Mesenchymal stem cell (in vitro differentiated cells and primary cell): ENCODE measurements around the gene COX4I1.
"Not testable (repeated sequence)": the region's sequence is repeated elsewhere in the genome, so short reads cannot be mapped to it uniquely, and the experiment has no call there.

Source experiments
- DNase-seq: peaks from one replicate; pipeline ENCODE4 v3.0.0-alpha.2; 2013
- H2AFZ ChIP-seq: one replicate; pipeline ENCODE4 v1.6.1; 2013; ENCODE audit warnings: low read depth, mild to moderate bottlenecking, control low read depth, inconsistent platforms, low read length, moderate library complexity
- H2AK5ac ChIP-seq: 2 replicates; pipeline ENCODE4 v1.6.1; 2013; ENCODE audit warnings: low read length, moderate library complexity, mild to moderate bottlenecking, inconsistent platforms; ENCODE audit not compliant: severe bottlenecking
- H2BK120ac ChIP-seq: one replicate; pipeline ENCODE4 v1.6.1; 2013; ENCODE audit warnings: low read depth, mild to moderate bottlenecking, inconsistent platforms, low read length, moderate library complexity
- H2BK12ac ChIP-seq, 2 experiments: one replicate each; pipeline ENCODE4 v1.6.1; 2013; ENCODE audit warnings: inconsistent platforms in 2 of 2, low read length in 2 of 2, mild to moderate bottlenecking in 2 of 2, moderate library complexity in 2 of 2, control low read depth in 1 of 2
- H2BK15ac ChIP-seq: one replicate; pipeline ENCODE4 v1.6.1; 2013; ENCODE audit warnings: mild to moderate bottlenecking, low read depth, inconsistent platforms; ENCODE audit not compliant: poor library complexity, severe bottlenecking
- H2BK5ac ChIP-seq: 2 replicates; pipeline ENCODE4 v1.6.1; 2013; ENCODE audit warnings: low read depth, mild to moderate bottlenecking, low read length, control low read depth, inconsistent platforms; ENCODE audit not compliant: poor library complexity, severe bottlenecking
- H3K14ac ChIP-seq, 2 experiments: one replicate each; pipeline ENCODE4 v1.6.1; 2013; ENCODE audit warnings: inconsistent platforms in 2 of 2, low read length in 2 of 2, control low read depth in 1 of 2, mild to moderate bottlenecking in 1 of 2, moderate library complexity in 1 of 2
- H3K18ac ChIP-seq, 2 experiments: one replicate each; pipeline ENCODE4 v1.6.1; 2013; ENCODE audit warnings: inconsistent platforms in 2 of 2, low read length in 2 of 2, control low read depth in 1 of 2, low read depth in 1 of 2, mild to moderate bottlenecking in 1 of 2
- H3K23ac ChIP-seq, 2 experiments: one replicate each; pipeline ENCODE4 v1.6.1; 2013; ENCODE audit warnings: inconsistent platforms in 2 of 2, low read length in 2 of 2, mild to moderate bottlenecking in 2 of 2, moderate library complexity in 2 of 2, control low read depth in 1 of 2
- H3K27ac ChIP-seq: 2 replicates; pipeline ENCODE4 v1.5.1; 2013; ENCODE audit warnings: mild to moderate bottlenecking, moderate library complexity, low read length, control low read depth, inconsistent platforms; ENCODE audit not compliant: poor library complexity, severe bottlenecking
- H3K27me3 ChIP-seq, 2 experiments: 2 replicates each; pipeline versions ENCODE4 v1.6.1 to v1.7.0; 2013; ENCODE audit warnings: low read length in 2 of 2, mild to moderate bottlenecking in 2 of 2, moderate library complexity in 2 of 2, control low read depth in 1 of 2, inconsistent platforms in 1 of 2; ENCODE audit not compliant: control insufficient read depth in 1 of 2, insufficient read depth in 1 of 2
- H3K36me3 ChIP-seq, 2 experiments: 2 replicates each; pipeline versions ENCODE4 v1.6.1 to v1.7.0; 2013; ENCODE audit warnings: low read length in 2 of 2, control low read depth in 1 of 2, inconsistent platforms in 1 of 2, low read depth in 1 of 2, mild to moderate bottlenecking in 1 of 2; ENCODE audit not compliant: insufficient read depth in 2 of 2, control insufficient read depth in 1 of 2
- H3K4ac ChIP-seq, 2 experiments: one replicate each; pipeline ENCODE4 v1.6.1; 2013; ENCODE audit warnings: inconsistent platforms in 2 of 2, low read length in 2 of 2, mild to moderate bottlenecking in 2 of 2, moderate library complexity in 2 of 2, control low read depth in 1 of 2, low read depth in 1 of 2
- H3K4me1 ChIP-seq: 2 replicates; pipeline ENCODE4 v1.6.1; 2013; ENCODE audit warnings: low read depth, low read length, control low read depth; ENCODE audit not compliant: control insufficient read depth, insufficient read depth
- H3K4me2 ChIP-seq: 2 replicates; pipeline ENCODE4 v1.6.1; 2013; ENCODE audit warnings: low read length, mild to moderate bottlenecking, inconsistent platforms; ENCODE audit not compliant: poor library complexity, severe bottlenecking
- H3K4me3 ChIP-seq, 2 experiments: 2 replicates each; pipeline versions ENCODE4 v1.5.1 to v1.7.0; 2013; ENCODE audit warnings: low read length in 2 of 2, mild to moderate bottlenecking in 2 of 2, control low read depth in 1 of 2, low read depth in 1 of 2; ENCODE audit not compliant: insufficient read depth in 1 of 2
- H3K79me1 ChIP-seq: replicated peaks from 2 replicates; pipeline ENCODE4 v1.6.1; 2013; ENCODE audit warnings: mild to moderate bottlenecking, control low read depth, low read length, inconsistent platforms; ENCODE audit not compliant: poor library complexity, severe bottlenecking
- H3K9ac ChIP-seq: 2 replicates; pipeline ENCODE4 v1.7.0; 2013; ENCODE audit warnings: mild to moderate bottlenecking, low read length, moderate library complexity
- H3K9me3 ChIP-seq: 2 replicates; pipeline ENCODE4 v1.7.0; 2013; ENCODE audit warnings: mild to moderate bottlenecking, low read length; ENCODE audit not compliant: control insufficient read depth
- H4K8ac ChIP-seq: one replicate; pipeline ENCODE4 v1.6.1; 2013; ENCODE audit warnings: inconsistent platforms, mild to moderate bottlenecking, low read length, moderate library complexity
- H4K91ac ChIP-seq: one replicate; pipeline ENCODE4 v1.6.1; 2013; ENCODE audit warnings: mild to moderate bottlenecking, low read length, inconsistent platforms
- WGBS: methylation state at CpG from one replicate; pipeline ENCODE4 v1.1.7; 2013; ENCODE audit warnings: mixed read lengths; 5-methylcytosine and 5-hydroxymethylcytosine counted together

Gene COX4I1

DNA sequence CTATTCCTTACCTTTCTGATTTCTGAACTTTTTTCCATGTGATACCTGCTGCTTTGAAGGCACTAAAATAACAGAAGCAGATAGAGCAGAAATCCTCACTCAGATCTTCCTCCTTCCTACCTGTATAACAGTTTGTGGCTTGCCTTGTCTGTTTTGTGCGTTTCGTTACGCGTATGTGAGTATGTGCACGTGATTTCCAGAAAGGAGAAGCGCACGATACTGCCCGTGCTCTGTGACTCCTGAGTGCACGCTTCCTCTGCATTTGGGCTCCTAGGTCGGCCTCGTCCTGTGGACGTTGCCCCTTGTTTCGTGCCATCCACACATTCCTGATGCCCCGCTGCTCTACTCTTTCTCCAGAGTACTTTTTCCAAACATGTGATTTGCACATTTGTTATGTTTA is 4.1 kb downstream of the COX4I1 start:
- no peak overlapping the region for H2AFZ ChIP-seq
- no peak overlapping the region for H3K9ac ChIP-seq
- no peak overlapping the region for H4K8ac ChIP-seq
- no peaks in the 10 kb centered on the region for H3K9me3 ChIP-seq
- no peak for DNase-seq
- no peak overlapping the region for H3K27ac ChIP-seq
- 81% methylated on average over 13 of the region's 14 CpGs for WGBS
- no peak overlapping the region for H3K23ac ChIP-seq
- no peaks in the 10 kb centered on the region for H3K27me3 ChIP-seq
- peaks cover 41 to 60% of the 10 kb centered on the region in 2 experiments for H3K36me3 ChIP-seq
- H2AK5ac ChIP-seq, result no peak overlapping the region
- H2BK15ac ChIP-seq, result no peak overlapping the region
- no peak overlapping the region for H3K18ac ChIP-seq
- no peak overlapping the region for H2BK12ac ChIP-seq
- no peak overlapping the region for H2BK5ac ChIP-seq
- no peak overlapping the region for H3K14ac ChIP-seq
- no peak overlapping the region for H3K4me3 ChIP-seq
- H3K4me2 ChIP-seq, result no peak overlapping the region
- H3K4ac ChIP-seq, result no peak overlapping the region
- no peak overlapping the region for H2BK120ac ChIP-seq
- H3K4me1 ChIP-seq, result peaks cover 5% of the 10 kb centered on the region
- H3K79me1 ChIP-seq, result peaks cover 26% of the 10 kb centered on the region
- H4K91ac ChIP-seq, result no peak overlapping the region

DNA sequence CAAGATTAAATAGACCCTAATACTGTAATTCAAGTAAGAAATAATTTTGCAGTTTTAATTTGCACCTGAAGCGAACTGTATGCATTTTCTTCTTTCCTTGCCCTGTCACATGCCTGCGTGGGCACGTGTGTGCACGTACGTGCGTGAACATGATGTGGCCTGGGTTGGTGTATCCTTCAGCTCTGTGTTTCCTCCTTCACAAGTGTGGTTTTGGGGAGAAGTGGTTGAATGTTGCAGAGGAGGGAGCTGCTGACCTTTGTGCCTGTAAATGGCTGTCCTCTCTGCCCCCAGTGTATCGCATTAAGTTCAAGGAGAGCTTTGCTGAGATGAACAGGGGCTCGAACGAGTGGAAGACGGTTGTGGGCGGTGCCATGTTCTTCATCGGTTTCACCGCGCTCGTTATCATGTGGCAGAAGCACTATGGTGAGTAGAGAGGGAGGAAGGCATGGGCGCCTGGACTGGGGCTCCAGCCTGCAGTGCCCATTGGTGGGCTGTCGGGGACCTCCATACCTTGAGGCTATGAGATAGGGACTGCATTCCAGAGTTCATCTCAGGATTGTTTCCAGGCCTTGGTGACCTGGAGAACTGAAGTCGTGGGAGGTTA is 6.0 kb downstream of the COX4I1 start:
- Histone ChIP-seq H2AK5ac (no peak overlapping the region), H3K9me3 (no peaks in the 10 kb centered on the region), H3K4ac (no peak overlapping the region), H3K23ac (no peak overlapping the region), H3K36me3 (peaks cover 41 to 60% of the 10 kb centered on the region in 2 experiments), H3K9ac (no peak overlapping the region), H3K4me1 (peaks cover 4% of the 10 kb centered on the region), H4K8ac (no peak overlapping the region), H3K4me3 (no peak overlapping the region), H2BK120ac (no peak overlapping the region), H2BK12ac (no peak overlapping the region), H3K4me2 (no peak overlapping the region), H3K79me1 (peaks cover 26% of the 10 kb centered on the region), H2BK15ac (no peak overlapping the region), H3K27me3 (peaks cover 0 to 6% of the 10 kb centered on the region in 2 experiments), H4K91ac (no peak overlapping the region), H2AFZ (no peak overlapping the region), H3K27ac (no peak overlapping the region), H2BK5ac (no peak overlapping the region), H3K18ac (no peak overlapping the region), H3K14ac (no peak overlapping the region)
- no peak for DNase-seq
- WGBS, result 93% methylated on average over 17 of the region's 18 CpGs

DNA sequence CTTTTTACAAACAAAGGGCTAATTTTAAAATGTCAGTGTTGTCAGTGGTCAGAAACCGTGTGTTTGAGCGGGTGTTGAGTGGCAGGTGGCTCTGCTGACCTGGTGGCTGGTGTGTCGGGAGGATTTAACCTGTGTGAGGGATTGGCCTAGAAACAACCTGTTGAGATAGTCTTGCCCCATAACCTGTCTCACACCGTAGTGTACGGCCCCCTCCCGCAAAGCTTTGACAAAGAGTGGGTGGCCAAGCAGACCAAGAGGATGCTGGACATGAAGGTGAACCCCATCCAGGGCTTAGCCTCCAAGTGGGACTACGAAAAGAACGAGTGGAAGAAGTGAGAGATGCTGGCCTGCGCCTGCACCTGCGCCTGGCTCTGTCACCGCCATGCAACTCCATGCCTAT is 7.0 kb downstream of the COX4I1 start:
- Histone ChIP-seq H3K4me1 (peaks cover 1% of the 10 kb centered on the region), H3K4me2 (no peak overlapping the region), H3K14ac (no peak overlapping the region), H3K36me3 (peaks cover 41 to 55% of the 10 kb centered on the region in 2 experiments), H2AFZ (no peak overlapping the region), H2BK12ac (no peak overlapping the region), H2AK5ac (no peak overlapping the region), H3K4me3 (no peak overlapping the region), H3K79me1 (peaks cover 26% of the 10 kb centered on the region), H3K23ac (peak overlapping the region in 1 of 2 experiments; percentile 36), H3K18ac (no peak overlapping the region), H4K8ac (no peak overlapping the region), H2BK120ac (no peak overlapping the region), H3K9me3 (no peaks in the 10 kb centered on the region), H3K27ac (no peak overlapping the region), H3K4ac (no peak overlapping the region), H2BK15ac (no peak overlapping the region), H4K91ac (no peak overlapping the region), H3K27me3 (peaks cover 1 to 14% of the 10 kb centered on the region in 2 experiments), H2BK5ac (no peak overlapping the region), H3K9ac (no peak overlapping the region)
- 96% methylated on average over 11 of the region's 11 CpGs for WGBS
- no peak for DNase-seq

DNA sequence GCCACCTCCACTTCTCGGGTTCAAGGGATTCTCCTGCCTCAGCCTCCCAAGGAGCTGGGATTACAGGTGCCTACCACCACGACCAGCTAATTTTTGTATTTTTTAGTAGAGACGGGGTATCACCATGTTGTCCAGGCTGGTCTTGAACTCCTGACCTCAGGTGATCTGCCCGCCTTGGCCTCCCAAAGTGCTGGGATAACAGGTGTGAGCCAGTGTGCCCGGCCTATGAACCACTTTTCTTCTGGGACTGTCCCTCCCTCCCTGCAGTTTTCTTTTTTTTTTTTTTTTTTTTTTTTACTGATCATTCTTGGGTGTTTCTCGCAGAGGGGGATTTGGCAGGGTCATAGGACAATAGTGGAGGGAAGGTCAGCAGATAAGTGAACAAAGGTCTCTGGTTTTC is 7.8 kb downstream of the COX4I1 start:
- H3K4me3 ChIP-seq, H3K27ac ChIP-seq, H2AFZ ChIP-seq, H2BK12ac ChIP-seq, H4K91ac ChIP-seq, H3K18ac ChIP-seq, H3K9ac ChIP-seq, H3K4ac ChIP-seq, H2BK15ac ChIP-seq, H3K9me3 ChIP-seq, H3K4me1 ChIP-seq, DNase-seq, H3K23ac ChIP-seq, H3K4me2 ChIP-seq, H2AK5ac ChIP-seq, H3K14ac ChIP-seq, H2BK5ac ChIP-seq, H2BK120ac ChIP-seq, H4K8ac ChIP-seq: not testable (repeated sequence)
- 97% methylated on average over 3 of the region's 6 CpGs for WGBS
- Histone ChIP-seq H3K36me3 (peaks cover 34 to 47% of the 10 kb centered on the region in 2 experiments), H3K27me3 (peaks cover 9 to 22% of the 10 kb centered on the region in 2 experiments), H3K79me1 (peaks cover 21% of the 10 kb centered on the region)
